HepG2 (cell line): ENCODE measurements around the gene SPACA1. TPM values are rescaled to one million over a fixed set of nuclear protein-coding genes. Genes with fewer than 3 reads are reported as not detected.

Experiments
- ATAC-seq: fragments of 200-7000 bp; cut with Tn5 transposase; 3 replicates; pipeline ENCODE4 v1.9.1; 2020; ENCODE audit warnings: mild to moderate bottlenecking, moderate library complexity
- BruUV-seq: library from RNA; stranded (reverse); fragments of 400-500 nt; replicated peaks from 2 replicates; lab custom pipeline; 2021; lab: Mats Ljungman, UMichigan
- CTCF ChIA-PET: fragments of 300-600 bp; formaldehyde crosslinking; extraction: SDS; loops from one replicate; lab custom pipeline; 2021; ENCODE audit warnings: low total read pairs, inconsistent platforms, low intra/inter-chr PET ratio; lab: Yijun Ruan, JAX
- POLR2A ChIA-PET: fragments of 350-600 bp; sonication (Branson Sonifier 250); formaldehyde crosslinking; loops from one replicate; lab custom pipeline; 2020; ENCODE audit warnings: antibody characterized with exemption, inconsistent platforms; lab: Yijun Ruan, JAX
- DNase-seq: peaks from one replicate; pipeline ENCODE4 v3.0.0-alpha.2; 2015; ENCODE audit warnings: low spot score
- FAIRE-seq: peaks from 3 replicates; lab custom pipeline; 2011; peaks lifted over from hg19 to GRCh38; lab: Jason Lieb, UNC
- H2AFZ ChIP-seq: one replicate; pipeline ENCODE4 v1.6.1; 2011; ENCODE audit warnings: low read length, inconsistent platforms
- H3K27ac ChIP-seq: fragments of 300-600 bp; 3 replicates; pipeline ENCODE4 v1.8.0; 2011; ENCODE audit warnings: mixed run types, mild to moderate bottlenecking, mixed read lengths, low read length, inconsistent platforms; ENCODE audit not compliant: insufficient read depth; ENCODE audit errors: extremely low read length
- H3K27me3 ChIP-seq, 2 experiments: fragments of 200-600 bp in 1 of 2; 2 replicates in 1 of 2; 3 replicates in 1 of 2; pipeline versions ENCODE4 v1.6.0 to v1.8.0; 2011; ENCODE audit warnings: low read length in 2 of 2, mild to moderate bottlenecking in 2 of 2, moderate library complexity in 2 of 2, inconsistent platforms in 1 of 2; ENCODE audit not compliant: insufficient read depth in 2 of 2, control insufficient read depth in 1 of 2
- H3K36me3 ChIP-seq, 2 experiments: fragments of 200-600 bp in 1 of 2; replicated peaks in 1 of 2; 2 replicates in 1 of 2; 3 replicates in 1 of 2; pipeline versions ENCODE4 v1.5.1 to v1.8.0; 2011; ENCODE audit warnings: low read length in 2 of 2, inconsistent platforms in 1 of 2; ENCODE audit not compliant: insufficient read depth in 2 of 2, control insufficient read depth in 1 of 2
- H3K4me1 ChIP-seq: 2 replicates; pipeline ENCODE4 v1.5.1; 2012; ENCODE audit warnings: low read length, inconsistent platforms; ENCODE audit not compliant: insufficient read depth
- H3K4me2 ChIP-seq: 2 replicates; pipeline ENCODE4 v1.6.0; 2011; ENCODE audit warnings: low read depth, low read length, inconsistent platforms
- H3K4me3 ChIP-seq, 3 experiments: fragments of 200-600 bp in 1 of 3; sonication (generic), shearing (Covaris generic) in 1 of 3; replicated peaks in 1 of 3; 2 replicates each; pipeline ENCODE4 v1.5.1; 2011 to 2016; ENCODE audit warnings: low read length in 3 of 3, inconsistent platforms in 2 of 3, low read depth in 2 of 3, mild to moderate bottlenecking in 2 of 3, control low read depth in 1 of 3, mixed read lengths in 1 of 3; ENCODE audit not compliant: insufficient read depth in 1 of 3
- H3K79me2 ChIP-seq: one replicate; pipeline ENCODE4 v1.6.1; 2011; ENCODE audit warnings: low read length, inconsistent platforms; ENCODE audit not compliant: insufficient read depth
- H3K9ac ChIP-seq: 2 replicates; pipeline ENCODE4 v1.6.0; 2011; ENCODE audit warnings: mild to moderate bottlenecking, low read depth, low read length, inconsistent platforms; ENCODE audit not compliant: insufficient read depth
- H3K9me3 ChIP-seq: 2 replicates; pipeline ENCODE4 v1.5.1; 2012; ENCODE audit warnings: mild to moderate bottlenecking, low read length
- H4K20me1 ChIP-seq: 2 replicates; pipeline ENCODE4 v1.6.0; 2011; ENCODE audit warnings: inconsistent platforms, mild to moderate bottlenecking, low read length, moderate library complexity; ENCODE audit not compliant: insufficient read depth
- EED ChIP-seq: sonication (generic); formaldehyde crosslinking; IDR thresholded peaks from 2 replicates; pipeline ENCODE4 v1.5.0; 2020; ENCODE audit warnings: mild to moderate bottlenecking, missing genetic modification reagents
- KMT2A ChIP-seq: sonication (generic); formaldehyde crosslinking; IDR thresholded peaks from 2 replicates; pipeline ENCODE4 v1.4.0; 2020; ENCODE audit warnings: missing genetic modification reagents
- PHB2 ChIP-seq: fragments of 450-650 bp; IDR thresholded peaks from 2 replicates; pipeline ENCODE4 v1.6.1; 2018; ENCODE audit not compliant: partially characterized antibody
- PITX1 ChIP-seq: sonication (generic); formaldehyde crosslinking; IDR thresholded peaks from 2 replicates; pipeline ENCODE4 v1.5.1; 2020; ENCODE audit warnings: mild to moderate bottlenecking, missing genetic modification reagents
- PLRG1 ChIP-seq: fragments of 450-650 bp; conservative IDR thresholded peaks from 2 replicates; pipeline ENCODE4 v1.6.1; 2016
- RARG ChIP-seq: sonication (generic); formaldehyde crosslinking; IDR thresholded peaks from 2 replicates; pipeline ENCODE4 v1.4.0; 2020; ENCODE audit warnings: low read depth, mild to moderate bottlenecking, missing genetic modification reagents
- RERE ChIP-seq: IDR thresholded peaks from 2 replicates; pipeline ENCODE4 v1.6.1; 2016; ENCODE audit warnings: low read depth, missing genetic modification reagents, missing compliant biosample characterization
- SP140L ChIP-seq: sonication (generic); formaldehyde crosslinking; IDR thresholded peaks from 2 replicates; pipeline ENCODE4 v1.4.0; 2020; ENCODE audit warnings: missing genetic modification reagents, borderline replicate concordance
- ZNF12 ChIP-seq: sonication (generic); formaldehyde crosslinking; IDR thresholded peaks from 2 replicates; pipeline ENCODE4 v1.5.0; 2020; ENCODE audit warnings: missing genetic modification reagents
- ZNF20 ChIP-seq: sonication (generic); formaldehyde crosslinking; IDR thresholded peaks from 2 replicates; pipeline ENCODE4 v1.4.0; 2020; ENCODE audit warnings: mild to moderate bottlenecking, moderate library complexity, missing genetic modification reagents
- ZNF501 ChIP-seq: sonication (generic); formaldehyde crosslinking; IDR thresholded peaks from 2 replicates; pipeline ENCODE4 v1.5.1; 2020; ENCODE audit warnings: mild to moderate bottlenecking, moderate library complexity, missing genetic modification reagents
- ZNF558 ChIP-seq: sonication (generic); formaldehyde crosslinking; IDR thresholded peaks from 2 replicates; pipeline ENCODE4 v1.9.0; 2022; ENCODE audit warnings: mild to moderate bottlenecking, missing genetic modification reagents, borderline replicate concordance
- WGBS: methylation state at CpG from one replicate; pipeline ENCODE4 v1.1.6; 2017; ENCODE audit warnings: low lambda C conversion rate; 5-methylcytosine and 5-hydroxymethylcytosine counted together
- in situ Hi-C: cut with HindIII; loops from 2 replicates; pipeline ENCODE4 v1.10.0; 2017; ENCODE audit warnings: low pct_unique_long_range_greater_than_20kb; ENCODE audit not compliant: extremely low pct_ligation_motif_present
- intact Hi-C: fragments of 100-400 bp; cut with micrococcal nuclease; formaldehyde crosslinking; loops from one replicate; pipeline ENCODE4 v1.10.0; 2022; ENCODE audit not compliant: unreplicated experiment
- polyA plus RNA-seq, 8 experiments: library from polyadenylated mRNA; depleted of rRNA in 3 of 8; stranded (reverse) in 7 of 8; unstranded in 1 of 8; fragments of >200 nt; fragmentation: Illumina TruSeq in 4 of 8; extraction: Trizol in 4 of 8; gene quantifications; 2 replicates each; pipeline versions ENCODE4 v1.2.1 to v1.2.3, GENCODE V29; 2011 to 2016; ENCODE audit warnings: low read depth in 4 of 8, missing spikeins in 1 of 8, mixed read lengths in 1 of 8; ENCODE audit not compliant: insufficient read depth in 1 of 8
- total RNA-seq, 5 experiments: library from RNA; depleted of rRNA; stranded (reverse); fragments of >200 nt; fragmentation: Illumina TruSeq; extraction: Trizol; gene quantifications; 2 replicates each; pipeline ENCODE4 v1.2.3, GENCODE V29; 2016; ENCODE audit warnings: low read depth in 1 of 5
- TF ChIP-seq, protein P1 (sequence below): sonication (generic); formaldehyde crosslinking; IDR thresholded peaks from 2 replicates; pipeline ENCODE4 v1.5.0; 2020; ENCODE audit warnings: mild to moderate bottlenecking, missing genetic modification reagents, borderline replicate concordance

SPACA1 gene
- total and polyA plus RNA-seq, 2 of the 13 experiments (the other 11 are each of a cell fraction or from before 2014, with no cell fraction given): 0.07 TPM; not detected in 1

- WGBS: 14% methylated on average over 2 of the region's 2 CpGs
- no peak overlapping the region for H3K27ac ChIP-seq
- H3K4me2 ChIP-seq: no peak overlapping the region
- no peaks in the 10 kb centered on the region for H3K4me1 ChIP-seq
- no peaks in the 10 kb centered on the region for H3K9me3 ChIP-seq
- in situ Hi-C loops (no loop called here), intact Hi-C loops (no loop called here)
- no peak overlapping the region for H2AFZ ChIP-seq
- no peaks in the 10 kb centered on the region; a peak in 1 of 5 replicates for H3K27me3 ChIP-seq
- ATAC-seq (no peak), FAIRE-seq (no peak), DNase-seq (no peak)
- H3K4me3 ChIP-seq: no peak overlapping the region
- ChIA-PET CTCF (no interaction called here), POLR2A (no interaction called here)
- no peaks in the 10 kb centered on the region for H3K79me2 ChIP-seq
- no peaks in the 10 kb centered on the region for H4K20me1 ChIP-seq
- BruUV-seq: no TSS peak
- H3K9ac ChIP-seq: no peak overlapping the region
- no peak for TF ChIP-seq ZNF501 (CRISPR knock-in tag)
- no peak for TF ChIP-seq PLRG1
- no peaks in the 10 kb centered on the region for H3K36me3 ChIP-seq
Observed at GRCh38 chr6:88086792-88087191, 39.2 kb downstream of the SPACA1 start.

GRCh38 chr6:88089708-88090107, 42.1 kb downstream of the SPACA1 start:
- Histone ChIP-seq H3K79me2 (no peaks in the 10 kb centered on the region), H3K27me3 (no peaks in the 10 kb centered on the region; a peak in 1 of 5 replicates), H3K27ac (no peak overlapping the region), H3K4me2 (no peak overlapping the region), H3K36me3 (no peaks in the 10 kb centered on the region), H3K4me3 (no peak overlapping the region), H3K9me3 (no peaks in the 10 kb centered on the region), H3K4me1 (no peaks in the 10 kb centered on the region), H2AFZ (no peak overlapping the region), H3K9ac (no peak overlapping the region), H4K20me1 (no peaks in the 10 kb centered on the region)
- FAIRE-seq (no peak), DNase-seq (no peak), ATAC-seq (no peak)
- in situ Hi-C loops (no loop called here), intact Hi-C loops (no loop called here)
- ChIA-PET CTCF (no interaction called here), POLR2A (no interaction called here)
- WGBS: 0% methylated on average over 1 of the region's 2 CpGs
- no TSS peak for BruUV-seq
- TF ChIP-seq, protein P1, sequence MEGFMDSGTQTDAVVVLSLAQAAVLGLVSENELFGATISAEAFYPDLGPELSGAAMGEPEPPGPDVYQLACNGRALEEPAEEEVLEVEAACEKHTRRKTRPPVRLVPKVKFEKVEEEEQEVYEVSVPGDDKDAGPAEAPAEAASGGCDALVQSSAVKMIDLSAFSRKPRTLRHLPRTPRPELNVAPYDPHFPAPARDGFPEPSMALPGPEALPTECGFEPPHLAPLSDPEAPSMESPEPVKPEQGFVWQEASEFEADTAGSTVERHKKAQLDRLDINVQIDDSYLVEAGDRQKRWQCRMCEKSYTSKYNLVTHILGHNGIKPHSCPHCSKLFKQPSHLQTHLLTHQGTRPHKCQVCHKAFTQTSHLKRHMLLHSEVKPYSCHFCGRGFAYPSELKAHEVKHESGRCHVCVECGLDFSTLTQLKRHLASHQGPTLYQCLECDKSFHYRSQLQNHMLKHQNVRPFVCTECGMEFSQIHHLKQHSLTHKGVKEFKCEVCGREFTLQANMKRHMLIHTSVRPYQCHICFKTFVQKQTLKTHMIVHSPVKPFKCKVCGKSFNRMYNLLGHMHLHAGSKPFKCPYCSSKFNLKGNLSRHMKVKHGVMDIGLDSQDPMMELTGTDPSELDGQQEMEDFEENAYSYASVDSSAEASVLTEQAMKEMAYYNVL (CRISPR knock-in tag): no peak
- no peak for TF ChIP-seq SP140L
- no peak for TF ChIP-seq PITX1 (CRISPR knock-in tag)
- TF ChIP-seq RARG: no peak
- TF ChIP-seq ZNF558 (CRISPR knock-in tag): no peak
- TF ChIP-seq ZNF12 (CRISPR knock-in tag): no peak
- no peak for TF ChIP-seq KMT2A (CRISPR knock-in tag)
- TF ChIP-seq RERE (CRISPR knock-in tag): no peak
- no peak for TF ChIP-seq EED (CRISPR knock-in tag)
- TF ChIP-seq ZNF20 (CRISPR knock-in tag): no peak
- no peak for TF ChIP-seq PHB2
